Medulla oblongata (tissue), 1 donor: ENCODE results near the gene MAL.

Experiments used
- DNase-seq: peaks from one replicate; pipeline ENCODE4 v3.0.0-alpha.2; 2015; ENCODE audit errors: extremely low spot score

MAL gene

GRCh38 chr2:95061601-95062183, 36.2 kb downstream of the MAL start:
- DNase-seq: no peak

GRCh38 chr2:95062242-95063085, 37.0 kb downstream of the MAL start:
- no peak for DNase-seq

- DNase-seq: no peak
These were observed 37.8 kb downstream of the MAL start for GRCh38 chr2:95063086-95063958.

GRCh38 chr2:95068256-95068655, 42.7 kb downstream of the MAL start:
- no peak for DNase-seq

- DNase-seq: no peak
These were observed 44.0 kb downstream of the MAL start for GRCh38 chr2:95069465-95069864.

GRCh38 chr2:95071856-95072255, 46.3 kb downstream of the MAL start:
- no peak for DNase-seq

- DNase-seq: no peak
These were observed 46.9 kb downstream of the MAL start for GRCh38 chr2:95072424-95072823.

- peak; percentile 81 for DNase-seq
These were observed 48.6 kb downstream of the MAL start for GRCh38 chr2:95073856-95074662.

- no peak for DNase-seq
These were observed 49.3 kb downstream of the MAL start for GRCh38 chr2:95074663-95075439.

GRCh38 chr2:95075440-95076132, 50.1 kb downstream of the MAL start:
- no peak for DNase-seq

GRCh38 chr2:95076705-95077529, 51.4 kb downstream of the MAL start:
- peak; percentile 77 for DNase-seq

GRCh38 chr2:95077530-95077825, 52.0 kb downstream of the MAL start:
- DNase-seq: peak; percentile 77

GRCh38 chr2:95077861-95078603, 52.5 kb downstream of the MAL start:
- DNase-seq: no peak

GRCh38 chr2:95079199-95079683, 53.7 kb downstream of the MAL start:
- DNase-seq: no peak

GRCh38 chr2:95082477-95082876, 57.0 kb downstream of the MAL start:
- DNase-seq: no peak

GRCh38 chr2:95086017-95086416, 60.5 kb downstream of the MAL start:
- no peak for DNase-seq

- no peak for DNase-seq
These were observed 61.9 kb downstream of the MAL start for GRCh38 chr2:95087379-95087778.

GRCh38 chr2:95091885-95092555, 66.5 kb downstream of the MAL start:
- DNase-seq: no peak
